Common myeloid progenitor, CD34-positive (primary cell): ENCODE measurements around the gene AAK1.

ENCODE experiments used
- CTCF ChIA-PET: fragments of 350-600 bp; sonication (Branson Sonifier 250); formaldehyde crosslinking; loops from one replicate; lab custom pipeline; 2021; ENCODE audit warnings: antibody characterized with exemption; lab: Charles Lee
- POLR2A ChIA-PET: fragments of 350-600 bp; sonication (Branson Sonifier 250); formaldehyde crosslinking; loops from one replicate; lab custom pipeline; 2021; ENCODE audit warnings: antibody characterized with exemption; lab: Charles Lee
- DNase-seq, 3 donors: peaks; one replicate each; pipeline versions ENCODE4 v3.0.0 to v3.0.0-alpha.2; 2013
- H3K27ac ChIP-seq, 2 experiments: 1 replicate in 1 of 2; 2 replicates in 1 of 2; pipeline ENCODE4 v1.7.0; 2013; ENCODE audit warnings: inconsistent platforms in 2 of 2, low read length in 2 of 2, mild to moderate bottlenecking in 2 of 2, low read depth in 1 of 2, moderate library complexity in 1 of 2; ENCODE audit not compliant: severe bottlenecking in 2 of 2, insufficient read depth in 1 of 2, poor library complexity in 1 of 2
- H3K27me3 ChIP-seq, 5 experiments: replicated peaks in 2 of 5; 1 replicate in 3 of 5; 2 replicates in 2 of 5; pipeline versions ENCODE4 v1.6.1 to v1.7.0; 2013; ENCODE audit warnings: low read length in 4 of 5, mild to moderate bottlenecking in 2 of 5, moderate library complexity in 2 of 5, inconsistent platforms in 1 of 5; ENCODE audit not compliant: insufficient read depth in 5 of 5, control insufficient read depth in 4 of 5
- H3K36me3 ChIP-seq, 4 experiments: 1 replicate in 2 of 4; 2 replicates in 2 of 4; pipeline versions ENCODE4 v1.6.1 to v1.7.0; 2013; ENCODE audit warnings: low read length in 3 of 4, control low read depth in 1 of 4, mild to moderate bottlenecking in 1 of 4; ENCODE audit not compliant: control insufficient read depth in 4 of 4, insufficient read depth in 4 of 4
- H3K4me1 ChIP-seq, 4 experiments: 1 replicate in 3 of 4; 2 replicates in 1 of 4; pipeline versions ENCODE4 v1.6.1 to v1.7.1; 2013; ENCODE audit warnings: low read length in 3 of 4, mild to moderate bottlenecking in 3 of 4, control low read depth in 1 of 4, inconsistent platforms in 1 of 4, moderate library complexity in 1 of 4; ENCODE audit not compliant: control insufficient read depth in 4 of 4, insufficient read depth in 4 of 4; ENCODE audit errors: control extremely low read depth in 1 of 4
- H3K4me3 ChIP-seq, 7 experiments: 1 replicate in 4 of 7; 2 replicates in 3 of 7; pipeline versions ENCODE4 v1.5.1 to v1.7.0; 2013; ENCODE audit warnings: mild to moderate bottlenecking in 7 of 7, low read length in 6 of 7, moderate library complexity in 6 of 7, inconsistent platforms in 2 of 7, low read depth in 2 of 7, control low read depth in 1 of 7; ENCODE audit not compliant: insufficient read depth in 4 of 7, control insufficient read depth in 1 of 7; ENCODE audit errors: extremely low read depth in 1 of 7
- H3K9me3 ChIP-seq, 5 experiments: 1 replicate in 4 of 5; 2 replicates in 1 of 5; pipeline versions ENCODE4 v1.6.1 to v1.7.1; 2013; ENCODE audit warnings: low read length in 4 of 5, mild to moderate bottlenecking in 2 of 5, inconsistent platforms in 1 of 5, low read depth in 1 of 5, moderate library complexity in 1 of 5; ENCODE audit not compliant: control insufficient read depth in 4 of 5, insufficient read depth in 2 of 5; ENCODE audit errors: control extremely low read depth in 1 of 5
- WGBS: methylation state at CpG from one replicate; pipeline ENCODE4 v1.1.5; 2013; ENCODE audit not compliant: insufficient coverage; 5-methylcytosine and 5-hydroxymethylcytosine counted together

Gene AAK1

GRCh38 chr2:69469784-69470183, 173.8 kb downstream of the AAK1 start:
- CTCF ChIA-PET, result no interaction called here
- no peak overlapping the region for H3K27ac ChIP-seq
- H3K4me1 ChIP-seq, result no peaks in the 10 kb centered on the region
- no peaks in the 10 kb centered on the region for H3K9me3 ChIP-seq
- WGBS, result 100% methylated on average over 1 of the region's 1 CpG
- DNase-seq, result no peak
- H3K27me3 ChIP-seq, result no peaks in the 10 kb centered on the region
- POLR2A ChIA-PET, result no interaction called here
- H3K4me3 ChIP-seq, result no peak overlapping the region
- peaks cover 5 to 16% (median 8%) of the 10 kb centered on the region in 4 experiments for H3K36me3 ChIP-seq

GRCh38 chr2:69469375-69469774, 174.2 kb downstream of the AAK1 start:
- H3K36me3 ChIP-seq, result peaks cover 5 to 16% (median 8%) of the 10 kb centered on the region in 4 experiments
- H3K4me1 ChIP-seq, result no peaks in the 10 kb centered on the region
- no peak overlapping the region for H3K27ac ChIP-seq
- no peak for DNase-seq
- ChIA-PET CTCF (no interaction called here), POLR2A (no interaction called here)
- no peaks in the 10 kb centered on the region for H3K9me3 ChIP-seq
- no peaks in the 10 kb centered on the region for H3K27me3 ChIP-seq
- WGBS, result 94% methylated on average over 2 of the region's 3 CpGs
- no peak overlapping the region for H3K4me3 ChIP-seq

GRCh38 chr2:69466728-69467127, 176.8 kb downstream of the AAK1 start:
- ChIA-PET POLR2A (no interaction called here), CTCF (interaction anchor here (1.4 kb wide), 1 partner anchor 29 kb away, joined by 5 read pairs; the partner anchor contains the start of gene NFU1)
- Histone ChIP-seq H3K4me1 (no peaks in the 10 kb centered on the region), H3K9me3 (no peaks in the 10 kb centered on the region), H3K4me3 (no peak overlapping the region), H3K27ac (no peak overlapping the region), H3K36me3 (peaks cover 5 to 16% (median 8%) of the 10 kb centered on the region in 4 experiments), H3K27me3 (no peaks in the 10 kb centered on the region)
- 100% methylated on average over 3 of the region's 8 CpGs for WGBS
- no peak for DNase-seq

DNA sequence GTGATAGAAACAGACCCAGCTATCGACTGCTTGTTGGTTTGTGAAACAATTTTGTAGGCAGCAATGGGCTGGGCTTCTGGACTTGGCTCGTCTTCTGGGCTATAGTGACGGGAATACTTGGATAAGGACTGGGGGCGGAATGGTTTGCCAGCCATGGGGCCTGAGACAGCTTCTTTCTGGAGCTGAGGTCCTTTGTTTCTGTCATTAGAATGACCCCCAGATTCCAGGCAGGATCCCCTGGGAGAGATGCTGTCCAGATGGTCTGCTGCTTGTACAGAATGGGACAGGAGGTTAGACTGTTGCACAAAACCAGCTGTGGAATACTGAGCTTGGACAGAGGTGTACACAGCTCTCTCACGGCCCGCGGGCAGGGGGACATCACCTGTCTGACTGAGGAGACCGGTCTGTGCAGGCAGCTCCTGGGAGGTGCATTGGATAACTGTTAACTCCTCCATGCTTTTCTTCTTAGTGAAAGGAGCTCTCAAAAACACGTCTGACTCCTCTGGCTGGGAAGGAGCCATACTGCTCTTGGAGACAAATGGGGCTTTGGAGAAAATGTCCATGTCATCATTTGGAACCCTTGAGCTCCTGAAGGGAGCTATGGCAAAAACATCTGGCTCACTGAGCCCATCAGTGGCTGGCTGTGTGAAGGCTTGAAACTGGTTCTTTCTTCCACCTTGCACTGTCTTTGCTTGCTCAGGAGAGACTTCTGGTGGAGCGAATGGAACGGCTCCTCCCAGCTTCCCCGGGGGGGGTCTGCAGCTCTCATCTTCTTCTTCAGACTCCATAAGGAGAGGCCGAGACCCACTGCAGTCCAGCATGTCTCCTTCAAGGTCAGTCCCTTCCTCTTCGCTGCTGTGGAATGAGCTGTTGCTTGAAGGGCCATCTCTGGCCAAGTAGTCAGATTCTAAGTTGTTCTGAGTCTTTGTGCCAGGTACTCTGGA, 177.8 kb downstream of the AAK1 start:
- DNase-seq, result no peak
- Histone ChIP-seq H3K27ac (no peak overlapping the region), H3K27me3 (no peaks in the 10 kb centered on the region), H3K9me3 (no peaks in the 10 kb centered on the region), H3K4me3 (no peak overlapping the region), H3K36me3 (peaks cover 5 to 16% (median 9%) of the 10 kb centered on the region in 4 experiments), H3K4me1 (no peaks in the 10 kb centered on the region)
- POLR2A ChIA-PET, result no interaction called here
- CTCF ChIA-PET, result interaction anchor here (0.6 to 1.5 kb wide), 6 partner anchors 9 to 464 kb away, joined by 3 to 5 read pairs (median 4); partner anchors contain the start of gene NFU1
- 99% methylated on average over 9 of the region's 14 CpGs for WGBS

GRCh38 chr2:69464575-69464974, 179.0 kb downstream of the AAK1 start:
- Histone ChIP-seq H3K27me3 (no peaks in the 10 kb centered on the region), H3K36me3 (peaks cover 5 to 16% (median 9%) of the 10 kb centered on the region in 4 experiments), H3K4me1 (no peaks in the 10 kb centered on the region), H3K9me3 (no peaks in the 10 kb centered on the region), H3K27ac (no peak overlapping the region), H3K4me3 (no peak overlapping the region)
- ChIA-PET CTCF (interaction anchor here (0.7 to 1.6 kb wide), 2 partner anchors 21 to 34 kb away, joined by 3 read pairs; no protein-coding TSS in a partner anchor), POLR2A (no interaction called here)
- DNase-seq, result no peak
- 100% methylated on average over 2 of the region's 3 CpGs for WGBS

DNA sequence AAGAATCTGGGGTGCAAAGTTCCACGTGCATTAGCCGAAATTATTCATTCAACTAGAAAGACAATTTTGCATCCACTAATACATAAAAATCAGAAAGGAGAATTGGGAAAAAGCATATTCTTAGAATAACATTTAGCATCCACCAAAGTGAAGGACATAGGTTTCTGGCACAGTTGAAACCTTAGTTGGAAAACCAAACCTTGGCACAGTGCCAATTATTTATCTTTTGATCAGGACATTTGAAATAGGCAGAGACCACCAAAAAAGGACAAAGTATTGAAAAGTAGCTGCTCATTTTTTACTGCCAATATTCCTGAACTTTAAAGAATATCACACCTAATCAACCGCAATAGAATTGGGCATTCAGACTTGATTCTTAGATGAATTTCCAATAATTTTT, 180.8 kb downstream of the AAK1 start:
- POLR2A ChIA-PET, result no interaction called here
- Histone ChIP-seq H3K27me3 (no peaks in the 10 kb centered on the region), H3K27ac (no peak overlapping the region), H3K4me3 (no peak overlapping the region), H3K4me1 (no peaks in the 10 kb centered on the region), H3K36me3 (peaks cover 5 to 16% (median 9%) of the 10 kb centered on the region in 4 experiments), H3K9me3 (no peaks in the 10 kb centered on the region)
- CTCF ChIA-PET, result no interaction called here
- DNase-seq, result no peak
- no CpG with 5 or more reads among the region's 3 CpGs for WGBS

- ChIA-PET CTCF (no interaction called here), POLR2A (no interaction called here)
These were observed 182.1 kb downstream of the AAK1 start for GRCh38 chr2:69461404-69461803.

More at GRCh38 chr2:69461404-69461803, 182.1 kb downstream of the AAK1 start:
- H3K9me3 ChIP-seq, result no peaks in the 10 kb centered on the region
- peaks cover 0 to 8% (median 3%) of the 10 kb centered on the region in 4 experiments for H3K4me1 ChIP-seq
- WGBS, result 100% methylated on average over 2 of the region's 6 CpGs
- no peak overlapping the region for H3K4me3 ChIP-seq
- no peak overlapping the region for H3K27ac ChIP-seq
- no peak for DNase-seq
- H3K27me3 ChIP-seq, result no peaks in the 10 kb centered on the region
- peaks cover 5 to 13% (median 8%) of the 10 kb centered on the region in 4 experiments for H3K36me3 ChIP-seq
